ENCODE data around the gene KRT13.

The KRT13 gene

DNA sequence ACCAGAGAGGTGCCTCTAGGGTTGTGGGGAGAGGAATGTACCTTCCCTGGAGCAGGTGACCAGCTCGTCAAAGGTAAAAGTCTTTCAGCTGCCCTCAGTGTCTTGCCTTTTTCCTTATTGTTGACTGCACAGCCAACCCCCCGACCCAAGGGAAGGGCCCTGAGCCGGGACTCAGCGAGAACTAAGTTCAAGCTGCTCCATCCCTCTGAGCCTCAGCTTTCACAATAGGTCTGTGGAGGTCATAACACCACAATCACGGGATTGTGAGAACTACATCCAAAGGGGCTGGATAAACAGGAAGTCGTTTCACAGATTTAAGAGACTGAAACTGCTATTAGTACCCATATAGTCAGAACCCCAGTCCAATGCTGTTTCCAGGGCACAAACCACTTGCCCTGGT is 13.1 kb downstream of the KRT13 start:
- FAIRE-seq: no peak

DNA sequence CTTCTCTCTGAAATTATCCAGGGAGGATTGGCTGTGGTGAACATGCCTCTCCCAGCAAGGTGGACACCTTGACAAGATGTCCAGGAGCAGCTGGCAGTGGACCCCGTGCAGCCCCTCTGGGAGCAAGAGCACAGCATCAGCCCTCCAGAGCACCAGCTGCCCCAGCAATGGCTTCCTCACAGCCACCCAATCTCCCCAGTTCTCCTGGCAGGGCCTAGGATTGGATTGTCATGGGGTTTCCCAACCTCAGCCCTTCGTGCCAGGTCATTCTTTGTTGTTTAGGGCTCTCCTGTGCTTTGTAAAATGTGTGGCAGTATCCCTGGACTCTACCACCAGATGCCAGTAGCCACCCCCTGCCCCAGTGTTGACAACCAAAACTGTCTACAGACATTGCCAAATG is 13.9 kb downstream of the KRT13 start:
- no peak for FAIRE-seq

DNA sequence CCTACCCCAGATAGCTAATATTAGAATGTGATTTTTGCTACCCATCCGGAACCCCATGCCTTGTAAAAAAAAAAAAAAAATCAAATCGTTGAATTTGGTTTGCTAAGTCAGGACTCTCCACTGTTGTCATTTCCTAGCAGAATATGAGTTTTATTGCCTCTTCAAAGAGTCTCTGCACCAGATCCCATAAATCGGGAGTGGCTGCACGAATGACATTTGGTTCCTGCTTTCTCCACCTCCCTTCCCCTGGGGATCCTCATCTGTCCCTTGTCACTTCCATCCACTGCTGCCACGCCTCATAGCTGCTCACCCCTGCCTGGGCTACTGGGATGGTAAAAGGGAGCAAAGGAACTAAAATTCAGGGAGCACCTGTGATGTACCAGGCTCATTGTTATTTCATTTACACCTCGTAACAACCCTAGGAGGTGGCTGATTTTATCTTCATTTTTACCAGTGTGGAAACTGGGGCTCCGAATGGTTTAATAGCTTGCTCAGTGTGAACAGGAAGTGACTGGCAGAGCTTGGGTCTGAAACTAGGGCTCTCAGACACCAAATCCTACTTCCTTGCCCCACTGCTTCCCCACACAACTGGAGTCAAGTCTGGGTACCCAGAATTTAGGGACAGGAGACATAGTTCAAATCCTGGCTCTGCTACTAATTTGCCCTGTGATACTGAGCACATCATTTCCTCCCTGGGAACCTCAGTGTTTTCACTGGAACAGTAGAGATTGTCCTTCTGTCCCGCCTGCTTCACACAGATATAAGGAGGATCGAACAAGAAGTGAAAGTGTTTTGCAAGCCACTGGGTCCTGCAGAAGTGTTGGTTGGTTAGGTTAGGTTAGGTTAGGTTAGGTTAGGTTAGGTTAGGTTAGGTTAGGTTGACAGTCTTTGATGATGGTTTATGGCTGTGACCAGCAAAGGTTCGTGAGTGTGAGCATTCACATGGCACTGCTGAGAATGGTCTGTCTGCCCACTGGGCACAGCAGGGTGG is 15.1 kb downstream of the KRT13 start:
- FAIRE-seq: no peak

DNA sequence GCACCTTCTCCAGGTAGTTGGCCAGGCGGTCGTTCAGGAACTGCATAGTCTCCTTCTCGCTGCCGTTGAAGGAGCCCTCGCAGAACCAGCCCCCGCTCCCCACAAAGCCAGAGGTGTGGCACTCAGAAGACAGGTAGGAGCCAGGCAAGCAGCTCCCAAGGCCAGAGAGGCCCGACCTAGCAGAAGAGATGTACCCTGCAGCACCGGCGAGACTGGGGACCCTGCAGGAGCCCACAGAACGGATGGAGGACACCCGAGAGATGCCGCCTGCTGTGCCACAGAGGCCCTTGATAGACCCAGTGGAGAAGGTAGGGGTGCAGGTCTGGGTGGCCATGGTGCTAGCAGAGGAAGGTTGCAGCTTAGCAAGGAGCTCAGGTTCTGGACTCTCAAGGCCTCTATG is 15.9 kb downstream of the KRT13 start, which contains the start of gene KRT36:
Gene KRT36 (minus strand): TSS at position 380 of the 400 bp plus-strand sequence. CDS start 46 bp downstream, at position 334.
- FAIRE-seq: no peak

DNA sequence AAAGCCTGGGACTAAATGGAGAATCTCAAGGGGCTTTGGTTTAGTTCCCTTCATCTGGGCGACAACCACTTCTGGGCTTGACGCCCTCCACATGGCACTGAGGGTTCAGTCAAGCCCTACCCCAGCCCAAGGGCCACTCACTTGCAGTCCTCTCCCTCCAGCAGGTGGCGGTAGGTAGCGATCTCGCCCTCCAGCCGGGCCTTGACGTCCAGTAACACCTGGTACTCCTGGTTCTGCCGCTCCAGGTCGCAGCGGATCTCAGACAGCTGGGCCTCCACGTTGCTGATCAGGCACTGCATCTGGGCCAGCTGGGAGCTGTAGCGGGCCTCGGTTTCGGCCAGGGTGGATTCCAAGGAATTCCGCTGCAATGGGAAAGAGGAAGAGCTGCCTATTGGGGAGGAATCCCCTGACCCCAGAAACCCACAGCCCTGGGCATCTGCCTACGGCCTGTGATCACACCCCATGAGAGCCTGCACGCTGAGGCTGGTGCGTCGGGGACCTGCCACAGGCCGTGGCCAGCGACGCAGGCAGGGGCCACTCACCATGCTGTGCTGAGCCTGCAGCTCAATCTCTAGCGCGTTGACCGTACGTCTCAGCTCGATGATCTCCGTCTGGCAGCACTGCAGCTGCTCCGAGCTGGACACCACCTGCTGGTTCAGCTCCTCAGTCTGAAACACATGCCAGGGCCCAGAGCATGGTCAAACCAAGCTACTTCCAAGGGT is 18.4 kb downstream of the KRT13 start:
- FAIRE-seq: no peak

DNA sequence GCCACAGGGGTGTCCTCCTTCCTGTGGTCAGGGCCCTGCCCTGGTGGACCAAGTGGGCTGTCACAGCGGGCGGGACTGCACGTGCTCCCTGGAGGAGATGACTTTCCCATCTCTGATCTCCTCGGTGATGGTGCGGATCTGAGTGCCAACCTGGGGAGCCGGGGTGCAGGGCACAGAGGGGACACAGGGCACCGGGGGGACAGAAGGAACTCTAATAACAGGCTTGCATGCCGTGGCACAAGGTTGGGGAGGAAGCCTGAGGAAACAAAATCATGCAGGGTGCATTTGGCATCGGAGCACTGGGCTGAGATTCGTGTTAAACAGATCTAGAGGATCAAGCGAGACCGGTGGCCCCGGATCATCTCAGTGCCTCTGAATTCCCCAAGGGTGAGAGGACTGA is 19.1 kb downstream of the KRT13 start:
- no peak for FAIRE-seq

DNA sequence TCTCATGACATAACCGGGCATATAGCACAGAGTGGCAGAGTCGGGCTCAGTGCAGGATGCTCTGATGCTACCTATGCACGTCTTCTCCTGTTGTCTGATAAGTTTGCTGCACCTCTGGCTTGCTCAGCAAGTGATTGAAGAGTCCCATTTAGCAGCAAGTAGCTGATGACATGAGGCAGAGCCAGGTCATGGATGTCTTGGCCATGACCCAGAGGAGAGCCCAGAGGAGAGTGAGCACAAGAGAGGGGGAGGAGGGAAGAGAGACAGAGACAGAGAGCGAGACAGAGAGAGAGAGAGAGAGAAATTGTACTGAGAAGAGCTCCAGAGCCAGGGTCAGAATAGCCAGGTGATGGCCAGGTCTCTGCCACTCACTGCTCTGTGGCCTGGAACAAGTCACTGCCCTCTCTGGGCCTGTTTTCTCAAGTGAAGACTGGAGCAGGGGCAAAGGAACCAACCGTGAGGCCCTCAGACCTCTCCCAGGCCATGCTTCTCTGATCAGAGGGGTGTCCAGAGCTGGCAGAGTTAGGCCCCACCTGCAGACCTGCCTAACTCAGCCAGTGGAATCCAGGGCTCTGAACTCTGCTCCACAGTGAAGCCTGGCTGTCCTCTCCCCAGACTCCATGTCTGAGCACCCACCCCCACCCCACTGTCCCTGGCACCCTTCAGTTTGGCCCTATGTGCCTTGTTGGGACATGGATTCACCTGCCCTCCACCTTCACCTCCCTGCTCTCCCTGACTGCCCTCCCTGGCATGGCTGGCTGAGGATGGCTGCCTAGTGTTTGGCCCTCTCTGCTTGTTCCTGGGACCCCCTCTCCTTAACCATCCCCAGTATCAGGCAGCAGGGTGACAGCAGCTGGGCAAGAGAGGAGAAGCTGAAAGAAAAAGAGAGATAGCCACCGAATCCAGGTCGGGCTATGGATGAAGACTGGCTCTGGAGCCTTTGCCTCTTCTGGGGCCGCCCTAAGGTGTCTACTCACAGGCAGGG is 20.2 kb downstream of the KRT13 start:
- no peak for FAIRE-seq

DNA sequence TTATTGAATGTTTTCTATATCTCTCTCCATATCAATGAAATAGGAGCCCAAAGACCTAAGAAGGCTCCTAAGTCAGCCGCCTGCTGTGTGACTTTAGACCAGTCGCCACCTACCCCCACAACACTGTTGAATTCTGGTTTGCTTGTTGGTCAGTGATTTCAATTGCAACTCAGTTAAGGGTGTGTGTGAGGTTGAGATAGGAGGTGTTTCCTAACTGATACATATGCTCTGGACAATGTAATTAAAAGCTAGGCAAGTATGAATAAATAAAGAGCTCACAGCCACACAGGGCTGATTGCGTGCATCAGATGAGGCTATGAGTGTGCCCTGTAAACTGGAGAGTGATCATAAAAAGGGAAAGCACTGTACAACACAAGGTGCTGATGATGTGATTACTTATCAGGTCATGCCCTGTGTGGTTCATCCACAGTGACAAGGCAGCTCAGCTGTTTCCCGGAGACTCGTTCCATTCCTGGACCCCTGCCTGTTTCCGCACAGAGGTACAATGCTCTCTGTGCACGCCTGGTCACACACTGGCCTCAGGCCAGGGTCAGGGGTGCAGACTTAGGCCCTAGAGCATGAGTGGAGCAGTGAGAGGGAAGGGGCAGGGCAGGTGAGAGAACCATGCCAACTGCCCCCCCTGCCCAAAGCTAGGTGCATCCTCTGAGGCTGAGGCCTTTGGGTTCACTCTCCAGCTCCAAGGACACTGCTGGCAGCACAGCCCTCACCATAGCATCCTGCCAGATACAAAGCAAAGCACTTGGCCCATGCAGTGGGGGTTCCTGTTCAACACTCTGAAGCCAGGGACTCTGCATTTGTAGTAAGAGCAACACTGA is 21.2 kb downstream of the KRT13 start:
- no peak for FAIRE-seq

DNA sequence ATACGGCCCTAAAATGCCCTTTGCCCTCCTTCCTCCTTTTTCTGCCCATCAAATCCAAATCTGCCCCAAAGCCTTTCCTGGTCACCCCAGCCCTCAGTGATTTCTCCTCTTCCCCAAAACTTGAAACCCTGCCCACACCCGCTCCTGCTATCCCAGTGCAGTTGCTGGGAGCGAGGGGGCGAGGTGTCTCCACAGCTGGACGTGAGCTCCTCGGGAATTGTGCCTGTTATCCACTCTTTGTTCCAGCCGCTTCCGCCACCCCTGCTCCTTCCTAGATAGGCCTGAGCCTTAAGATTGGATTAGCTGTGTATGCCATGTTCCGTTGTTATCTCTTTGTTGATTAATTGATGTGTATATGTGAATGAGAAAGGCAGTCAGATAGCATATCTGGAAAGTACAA is 21.9 kb downstream of the KRT13 start:
- no peak for FAIRE-seq

DNA sequence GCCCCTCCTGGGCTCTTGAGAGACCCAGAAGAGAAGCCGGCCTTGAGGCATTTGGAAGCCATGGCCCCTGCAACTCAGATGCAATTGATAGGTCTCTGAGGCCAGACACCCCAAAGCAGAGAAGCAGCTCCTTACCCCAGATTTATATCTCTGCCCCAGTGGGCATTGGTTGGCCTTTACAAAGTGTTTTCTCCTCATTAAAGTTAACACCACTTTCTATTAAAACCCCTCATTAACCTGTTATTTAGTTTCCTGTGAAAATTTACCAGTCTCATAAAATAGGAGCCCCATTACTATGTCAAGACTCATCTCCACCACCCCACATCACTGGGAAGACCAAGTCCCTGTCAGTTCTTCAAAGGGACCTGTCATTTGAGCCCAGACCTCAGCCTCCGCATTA is 24.4 kb downstream of the KRT13 start, which contains the start of gene KRT35:
Gene KRT35 (minus strand): TSS at position 116 of the 400 bp plus-strand sequence. CDS start 54 bp downstream, at position 62.
- FAIRE-seq: no peak

DNA sequence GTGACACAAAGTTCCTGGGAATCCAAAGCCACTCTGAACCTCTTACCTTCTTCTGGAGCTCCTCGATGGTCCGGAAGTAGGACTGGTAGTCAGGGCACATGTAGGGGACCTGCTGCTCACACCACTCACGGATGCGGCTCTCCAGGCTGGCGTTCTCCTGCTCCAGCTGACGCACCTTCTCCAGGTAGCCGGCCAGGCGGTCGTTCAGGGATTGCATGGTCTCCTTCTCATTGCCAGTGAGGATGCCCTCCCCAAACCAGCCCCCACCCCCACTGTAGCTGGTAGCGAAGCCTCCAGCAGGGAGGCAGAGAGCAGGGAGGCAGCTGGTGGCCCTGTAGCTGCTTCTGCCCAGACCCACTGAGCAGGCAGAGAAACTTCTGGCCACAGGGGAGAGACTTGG is 24.8 kb downstream of the KRT13 start:
- no peak for FAIRE-seq

DNA sequence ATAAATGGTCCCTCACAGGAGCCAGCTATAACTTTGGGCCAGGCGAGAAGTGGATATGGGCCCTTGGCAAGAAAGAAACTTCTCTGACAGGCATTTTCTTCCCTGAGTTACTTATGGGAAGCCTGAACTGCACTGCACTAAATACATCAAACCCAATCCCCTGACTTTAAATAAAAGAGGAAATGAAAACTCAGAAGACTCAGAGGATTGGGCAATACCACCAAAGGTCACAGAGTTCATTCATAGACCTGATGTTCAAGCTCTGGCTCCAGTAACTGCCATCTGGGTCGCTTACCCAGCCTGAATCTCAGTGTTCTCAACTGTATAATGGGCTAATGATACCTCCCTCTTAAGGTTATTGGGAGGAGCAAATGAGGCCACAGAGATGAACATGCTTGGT is 25.3 kb downstream of the KRT13 start:
- no peak for FAIRE-seq

DNA sequence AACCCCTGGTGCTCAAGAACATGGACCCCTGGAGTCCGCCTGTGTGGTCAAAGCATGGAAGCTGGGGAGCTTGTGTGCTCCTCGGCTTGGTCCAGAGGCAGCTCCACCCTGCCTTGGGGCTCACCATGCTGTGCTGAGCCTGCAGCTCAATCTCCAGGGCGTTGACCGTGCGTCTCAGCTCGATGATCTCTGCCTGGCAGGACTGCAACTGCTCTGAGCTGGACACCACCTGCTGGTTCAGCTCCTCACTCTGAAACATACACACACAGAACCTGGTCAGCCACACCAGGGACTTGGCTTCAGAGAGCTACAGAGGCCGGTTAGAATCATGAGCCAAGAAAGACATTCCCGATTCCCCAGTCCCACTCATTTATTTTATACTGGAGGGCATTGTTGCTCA is 27.2 kb downstream of the KRT13 start:
- no peak for FAIRE-seq

DNA sequence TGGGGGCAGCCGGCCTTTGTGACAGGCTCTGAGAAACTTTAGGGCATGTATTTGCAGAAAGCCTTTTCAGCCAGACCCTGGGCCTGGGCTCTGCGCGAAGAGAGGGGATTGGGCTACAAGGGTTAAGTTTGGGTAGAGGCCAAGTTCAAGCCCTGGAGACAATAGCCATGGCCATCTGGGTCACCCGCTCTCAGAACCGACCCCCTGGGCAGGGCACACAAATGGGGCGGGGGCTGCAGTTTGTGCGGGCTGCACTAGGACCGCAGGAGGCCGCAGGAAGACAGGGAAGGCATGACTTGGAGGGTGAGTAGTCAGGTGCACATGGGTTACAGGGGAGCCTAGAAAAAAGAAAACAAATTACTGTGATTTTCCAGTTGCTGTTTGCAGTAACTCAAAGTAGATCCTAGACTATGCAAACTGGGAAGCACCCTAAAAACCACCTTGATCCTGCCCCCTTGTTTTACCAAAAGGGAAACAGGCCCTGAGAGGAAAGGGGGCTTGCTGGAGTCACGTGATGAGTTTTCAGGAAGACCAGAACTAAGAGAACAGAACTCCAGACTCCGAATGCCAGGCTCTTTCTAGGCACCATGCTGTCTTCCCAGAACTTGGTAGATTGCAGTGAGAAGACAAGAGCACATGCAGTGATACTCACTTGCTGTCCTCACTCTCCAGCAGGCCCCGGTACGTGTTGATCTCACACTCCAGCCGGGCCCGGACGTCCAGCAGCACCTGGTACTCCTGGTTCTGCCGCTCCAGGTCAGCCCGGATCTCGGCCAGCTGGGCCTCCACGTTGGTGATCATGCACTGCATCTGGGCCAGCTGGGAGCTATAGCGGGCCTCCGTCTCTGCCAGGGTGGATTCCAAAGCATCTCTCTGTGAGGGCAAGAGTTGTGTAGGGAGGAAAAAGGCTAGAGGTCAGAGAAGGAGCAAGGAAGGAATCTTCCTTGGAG is 28.3 kb downstream of the KRT13 start:
- FAIRE-seq: no peak

DNA sequence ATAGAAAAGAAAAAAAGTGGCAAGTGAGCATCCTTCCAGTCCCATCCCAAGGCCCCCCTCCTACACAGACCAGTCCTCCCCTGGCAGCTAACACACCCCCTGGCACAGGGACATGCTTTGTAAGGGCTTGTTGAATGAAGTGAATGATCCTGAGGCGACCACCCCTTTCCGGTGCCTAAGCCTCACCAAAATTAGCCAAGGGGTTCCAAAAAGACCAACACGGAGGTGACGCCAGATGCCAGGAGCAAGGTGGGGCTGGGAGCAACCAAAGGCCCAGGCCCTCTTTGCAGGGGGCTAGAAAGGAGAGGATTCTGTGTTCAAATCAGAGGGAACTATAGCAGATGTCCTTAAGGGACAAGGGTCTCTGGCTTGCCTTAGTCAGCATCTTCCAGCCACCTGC is 30.0 kb downstream of the KRT13 start:
- no peak for FAIRE-seq

DNA sequence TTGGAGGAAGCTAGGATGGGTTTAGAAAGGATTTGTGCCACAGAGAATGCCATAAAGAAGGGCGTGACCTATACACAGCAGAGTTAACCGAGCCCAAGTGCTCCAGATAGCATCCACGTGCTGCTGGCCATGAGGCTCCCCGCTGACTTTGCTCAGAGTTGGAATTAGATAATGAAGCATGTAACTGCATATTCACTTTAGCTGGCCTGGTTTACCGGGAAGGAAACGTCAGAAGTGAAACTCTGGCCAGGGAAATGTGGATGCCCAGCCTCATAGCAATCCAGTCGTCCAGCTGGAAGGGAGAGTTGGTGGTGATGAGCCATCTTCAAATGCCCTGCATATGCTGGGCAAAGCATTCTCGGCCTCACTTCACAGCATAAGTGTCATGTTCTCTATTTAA is 30.5 kb downstream of the KRT13 start:
- FAIRE-seq: no peak

DNA sequence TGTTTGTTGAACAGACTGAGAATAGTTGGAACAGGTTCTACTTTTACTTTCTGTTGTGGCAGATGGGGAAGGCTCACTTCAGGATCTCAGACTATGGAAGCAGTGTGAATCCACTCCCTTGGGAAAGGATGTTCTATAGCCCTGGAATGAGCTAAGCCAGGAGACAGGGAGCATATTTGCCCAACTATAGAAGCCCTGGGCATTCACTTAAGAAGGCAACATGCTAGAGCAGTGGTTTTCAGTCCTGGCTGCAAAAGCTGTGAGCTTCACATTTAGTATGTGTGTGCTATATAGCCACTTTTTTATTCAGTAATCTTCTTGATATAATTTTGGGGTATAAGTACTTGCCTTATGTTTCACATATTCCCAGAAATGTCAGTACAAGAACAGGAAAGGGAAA is 37.1 kb downstream of the KRT13 start:
- FAIRE-seq: no peak

DNA sequence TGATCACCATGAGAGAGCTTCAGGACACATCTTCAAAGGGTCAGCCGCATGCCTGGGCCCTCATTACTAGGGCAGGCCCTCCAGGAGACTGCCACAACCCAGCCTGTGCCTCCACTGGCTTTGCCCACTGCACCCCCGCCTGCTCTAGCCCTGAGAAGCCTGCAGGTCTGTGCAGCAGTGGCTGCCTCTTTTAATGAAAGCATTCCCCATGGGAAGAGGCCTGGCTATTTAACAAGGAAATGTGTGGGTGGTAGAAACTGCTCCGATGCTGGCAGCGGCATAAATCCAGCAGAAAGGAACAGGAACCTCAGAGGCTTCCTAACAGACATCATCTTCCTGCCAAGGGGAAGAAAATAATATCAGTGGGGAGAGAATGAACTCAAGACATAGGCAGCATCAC is 37.9 kb downstream of the KRT13 start:
- no peak for FAIRE-seq

DNA sequence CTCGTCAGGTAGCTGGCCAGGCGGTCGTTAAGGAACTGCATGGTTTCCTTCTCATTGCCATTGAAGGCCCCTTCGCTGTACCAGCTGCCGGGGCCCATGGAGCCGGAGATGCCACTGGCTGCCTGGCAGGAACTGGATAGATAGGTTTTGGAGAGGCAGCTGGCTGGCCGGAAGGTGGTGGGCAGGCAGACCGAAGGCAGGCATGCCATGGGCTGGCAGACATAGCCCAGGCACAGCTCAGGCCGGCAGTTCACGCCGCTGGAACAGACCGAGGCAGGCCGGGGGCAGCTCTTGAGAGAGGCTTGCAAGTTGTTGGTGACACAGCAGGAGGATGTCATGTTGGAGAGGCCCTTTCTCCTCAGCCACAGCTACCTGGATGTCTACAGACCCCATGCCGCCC is 38.4 kb downstream of the KRT13 start, which contains the start of gene KRT32:
Gene KRT32 (minus strand): TSS at position 399 of the 400 bp plus-strand sequence. CDS start 61 bp downstream, at position 338.
- FAIRE-seq: no peak

DNA sequence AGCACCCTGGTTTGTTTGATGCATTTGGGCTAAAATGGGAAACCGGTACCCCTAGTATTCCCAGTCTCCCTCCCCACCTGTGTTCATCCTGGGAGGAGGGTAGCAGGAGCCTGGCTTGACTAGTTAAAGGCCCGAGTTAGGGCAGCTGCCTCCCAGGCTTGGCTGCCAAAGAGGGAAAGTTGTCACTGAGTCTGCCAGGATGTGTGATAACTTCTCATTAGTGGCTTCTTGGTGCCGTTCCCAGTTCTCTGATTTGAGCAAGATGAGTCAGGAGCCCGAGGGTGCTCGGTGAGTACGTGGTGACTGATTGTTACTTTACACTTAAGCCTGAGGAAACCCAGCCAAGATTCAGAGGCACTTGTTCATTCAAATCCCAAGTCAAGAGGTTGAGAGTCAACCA is 40.7 kb downstream of the KRT13 start:
- FAIRE-seq: no peak
